ENCODE measurements around the gene ZNRF1. TPM values are rescaled to one million over a fixed set of nuclear protein-coding genes. Genes with fewer than 3 reads are reported as not detected.
A peak's percentile ranks its signal among the peaks of the same experiment; 100 is the strongest.

Gene ZNRF1
- total RNA-seq, 2 experiments from 2014 or later: 16.1 to 22.5 TPM

GRCh38 chr16:75097191-75097761 lies 98.5 kb downstream of the ZNRF1 start:
- no peak for ATAC-seq
- Mint-ChIP-seq H3K27ac (no peak overlapping the region), H3K4me1 (peaks cover 47% of the 10 kb centered on the region), H3K27me3 (no peaks in the 10 kb centered on the region), H3K4me3 (no peak overlapping the region), H3K9me3 (ENCODE audit: low read depth) (no peaks in the 10 kb centered on the region), H3K36me3 (peaks cover 1% of the 10 kb centered on the region)
- CTCF ChIA-PET: interaction anchor here (0.9 to 7.0 kb wide), 6 partner anchors 13 to 98 kb away, joined by 3 to 59 read pairs (median 13); partner anchors contain the start of gene ZNRF1
- no peak for DNase-seq

GRCh38 chr16:75097941-75098901 lies 99.4 kb downstream of the ZNRF1 start:
- Mint-ChIP-seq H3K4me1 (peaks cover 50% of the 10 kb centered on the region), H3K27me3 (no peaks in the 10 kb centered on the region), H3K27ac (peak overlapping the region; percentile 93), H3K36me3 (peaks cover 1% of the 10 kb centered on the region), H3K9me3 (ENCODE audit: low read depth) (no peaks in the 10 kb centered on the region), H3K4me3 (peak overlapping the region; percentile 41)
- ATAC-seq (peak; percentile 90), DNase-seq (peak; percentile 90)
- CTCF ChIA-PET: interaction anchor here (1.2 to 7.0 kb wide), 8 partner anchors 11 to 113 kb away, joined by 3 to 59 read pairs (median 6); partner anchors contain the start of genes WDR59 and ZNRF1

- Mint-ChIP-seq H3K36me3 (peaks cover 5% of the 10 kb centered on the region), H3K4me1 (peaks cover 50% of the 10 kb centered on the region), H3K27ac (peak overlapping the region; percentile 93), H3K27me3 (no peaks in the 10 kb centered on the region), H3K4me3 (peak overlapping the region; percentile 13), H3K9me3 (ENCODE audit: low read depth) (peaks cover 2% of the 10 kb centered on the region)
- DNase-seq (no peak), ATAC-seq (no peak)
- CTCF ChIA-PET: interaction anchor here (0.7 to 7.0 kb wide), 11 partner anchors 9 to 286 kb away, joined by 3 to 59 read pairs (median 3); partner anchors contain the start of genes WDR59 and ZNRF1
Observed at GRCh38 chr16:75099075-75099667, 100.3 kb downstream of the ZNRF1 start.

- Mint-ChIP-seq H3K27me3 (no peaks in the 10 kb centered on the region), H3K4me1 (peaks cover 56% of the 10 kb centered on the region), H3K36me3 (peaks cover 7% of the 10 kb centered on the region), H3K27ac (peak overlapping the region; percentile 93), H3K9me3 (ENCODE audit: low read depth) (peaks cover 3% of the 10 kb centered on the region), H3K4me3 (peak overlapping the region; percentile 19)
- DNase-seq (peak; percentile 84), ATAC-seq (peak; percentile 73)
- CTCF ChIA-PET: interaction anchor here (0.7 to 7.0 kb wide), 11 partner anchors 10 to 521 kb away, joined by 3 to 59 read pairs (median 4); partner anchors contain the start of genes WDR59 and ZNRF1
Observed at GRCh38 chr16:75099738-75100602, 101.1 kb downstream of the ZNRF1 start.

- no peak for DNase-seq
- peaks cover 61% of the 10 kb centered on the region for H3K4me1 Mint-ChIP-seq
- H3K9me3 Mint-ChIP-seq (ENCODE audit: low read depth): peaks cover 3% of the 10 kb centered on the region
- H3K4me3 Mint-ChIP-seq: no peak overlapping the region
- peaks cover 7% of the 10 kb centered on the region for H3K36me3 Mint-ChIP-seq
- peak overlapping the region; percentile 93 for H3K27ac Mint-ChIP-seq
- ATAC-seq: no peak
- CTCF ChIA-PET: interaction anchor here (1.0 to 7.0 kb wide), 5 partner anchors 10 to 521 kb away, joined by 3 to 59 read pairs (median 8); partner anchors contain the start of gene ZNRF1
- no peaks in the 10 kb centered on the region for H3K27me3 Mint-ChIP-seq
Observed at GRCh38 chr16:75100603-75100990, 101.8 kb downstream of the ZNRF1 start.

- CTCF ChIA-PET: interaction anchor here (1.1 to 7.0 kb wide), 4 partner anchors 9 to 103 kb away, joined by 3 to 59 read pairs (median 19); partner anchors contain the start of gene ZNRF1
- peaks cover 68% of the 10 kb centered on the region for H3K4me1 Mint-ChIP-seq
- peak overlapping the region; percentile 36 for H3K27ac Mint-ChIP-seq
- peaks cover 3% of the 10 kb centered on the region for H3K9me3 Mint-ChIP-seq (ENCODE audit: low read depth)
- peaks cover 9% of the 10 kb centered on the region for H3K36me3 Mint-ChIP-seq
- no peak for DNase-seq
- no peak overlapping the region for H3K4me3 Mint-ChIP-seq
- no peaks in the 10 kb centered on the region for H3K27me3 Mint-ChIP-seq
- ATAC-seq: no peak
Observed at GRCh38 chr16:75101635-75102034, 102.8 kb downstream of the ZNRF1 start.

- Mint-ChIP-seq H3K27ac (no peak overlapping the region), H3K36me3 (peaks cover 10% of the 10 kb centered on the region), H3K9me3 (ENCODE audit: low read depth) (peaks cover 3% of the 10 kb centered on the region), H3K4me3 (no peak overlapping the region), H3K4me1 (peaks cover 71% of the 10 kb centered on the region), H3K27me3 (no peaks in the 10 kb centered on the region)
- CTCF ChIA-PET: interaction anchor here (6.4 to 7.0 kb wide), 2 partner anchors 8 to 104 kb away, joined by 30 to 59 read pairs; partner anchors contain the start of gene ZNRF1
- ATAC-seq: no peak
- DNase-seq: no peak
Observed at GRCh38 chr16:75102595-75102994, 103.8 kb downstream of the ZNRF1 start.

- Mint-ChIP-seq H3K27me3 (no peaks in the 10 kb centered on the region), H3K9me3 (ENCODE audit: low read depth) (peaks cover 3% of the 10 kb centered on the region), H3K27ac (no peak overlapping the region), H3K4me1 (peaks cover 70% of the 10 kb centered on the region), H3K4me3 (no peak overlapping the region), H3K36me3 (peaks cover 10% of the 10 kb centered on the region)
- no peak for ATAC-seq
- CTCF ChIA-PET: interaction anchor here (2.9 kb wide), 1 partner anchor 106 kb away, joined by 14 read pairs; the partner anchor contains the start of gene ZNRF1
- no peak for DNase-seq
Observed at GRCh38 chr16:75103994-75104393, 105.2 kb downstream of the ZNRF1 start.

- no peak overlapping the region for H3K4me3 Mint-ChIP-seq
- DNase-seq: no peak
- H3K9me3 Mint-ChIP-seq (ENCODE audit: low read depth): peaks cover 3% of the 10 kb centered on the region
- no peaks in the 10 kb centered on the region for H3K27me3 Mint-ChIP-seq
- H3K36me3 Mint-ChIP-seq: peaks cover 10% of the 10 kb centered on the region
- CTCF ChIA-PET: interaction anchor here (0.6 to 2.9 kb wide), 3 partner anchors 107 to 341 kb away, joined by 3 to 14 read pairs (median 3); partner anchors contain the start of genes WDR59 and ZNRF1
- ATAC-seq: no peak
- peaks cover 70% of the 10 kb centered on the region for H3K4me1 Mint-ChIP-seq
- H3K27ac Mint-ChIP-seq: no peak overlapping the region
Observed at GRCh38 chr16:75104836-75105235, 106.0 kb downstream of the ZNRF1 start.

GRCh38 chr16:75105306-75106061 lies 106.7 kb downstream of the ZNRF1 start:
- ATAC-seq: no peak
- Mint-ChIP-seq H3K9me3 (ENCODE audit: low read depth) (peaks cover 3% of the 10 kb centered on the region), H3K36me3 (peaks cover 10% of the 10 kb centered on the region), H3K4me3 (no peak overlapping the region), H3K4me1 (peaks cover 69% of the 10 kb centered on the region), H3K27ac (peak overlapping the region; percentile 27), H3K27me3 (no peaks in the 10 kb centered on the region)
- CTCF ChIA-PET: interaction anchor here (0.6 to 2.9 kb wide), 3 partner anchors 107 to 341 kb away, joined by 3 to 14 read pairs (median 3); partner anchors contain the start of genes WDR59 and ZNRF1
- no peak for DNase-seq

GRCh38 chr16:75106351-75107274 lies 107.8 kb downstream of the ZNRF1 start:
- Mint-ChIP-seq H3K9me3 (ENCODE audit: low read depth) (peaks cover 3% of the 10 kb centered on the region), H3K4me3 (no peak overlapping the region), H3K27ac (peak overlapping the region; percentile 65)

More at GRCh38 chr16:75106351-75107274, 107.8 kb downstream of the ZNRF1 start:
- Mint-ChIP-seq H3K27me3 (no peaks in the 10 kb centered on the region), H3K36me3 (peaks cover 8% of the 10 kb centered on the region), H3K4me1 (peaks cover 70% of the 10 kb centered on the region)
- ATAC-seq: no peak
- DNase-seq: no peak
- CTCF ChIA-PET: interaction anchor here (1.4 to 7.6 kb wide), 3 partner anchors 108 to 122 kb away, joined by 3 to 150 read pairs (median 14); partner anchors contain the start of genes WDR59 and ZNRF1

All from activated CD8-positive, alpha-beta memory T cell treated with anti-CD3 and anti-CD28 coated beads, Interleukin-2, amount 10 ng/mL, durations not matched to agents 7 days and 5 days (primary cell).